Smooth muscle cell (in vitro differentiated cells): ENCODE results near the gene SCFD2. TPM values are rescaled to one million over a fixed set of nuclear protein-coding genes. Genes with fewer than 3 reads are reported as not detected.

ENCODE experiments used
- DNase-seq: peaks from one replicate; lab custom pipeline; 2025; ENCODE audit not compliant: unreplicated experiment; lab: John Stamatoyannopoulos, UW
- H2AFZ ChIP-seq: fragments of 200-600 bp; sonication (generic); 2 replicates; pipeline ENCODE4 v1.6.0; 2016; ENCODE audit warnings: antibody characterized with exemption, low read depth, mild to moderate bottlenecking
- H3F3A ChIP-seq: fragments of 200-600 bp; sonication (generic); 2 replicates; pipeline ENCODE4 v1.6.0; 2017; ENCODE audit warnings: antibody characterized with exemption, low read depth
- H3K27ac ChIP-seq: fragments of 200-600 bp; sonication (generic); 2 replicates; pipeline ENCODE4 v1.5.1; 2016; ENCODE audit warnings: low read depth, mild to moderate bottlenecking
- H3K27me3 ChIP-seq: fragments of 200-600 bp; sonication (generic); 2 replicates; pipeline ENCODE4 v1.6.1; 2016; ENCODE audit warnings: low read depth, mild to moderate bottlenecking
- H3K36me3 ChIP-seq: fragments of 200-600 bp; sonication (generic); 2 replicates; pipeline ENCODE4 v1.5.1; 2016; ENCODE audit warnings: low read depth
- H3K4me1 ChIP-seq: fragments of 200-600 bp; sonication (generic); 2 replicates; pipeline ENCODE4 v1.5.1; 2016; ENCODE audit warnings: low read depth
- H3K4me2 ChIP-seq: fragments of 200-600 bp; sonication (generic); 2 replicates; pipeline ENCODE4 v1.6.0; 2016; ENCODE audit warnings: mild to moderate bottlenecking
- H3K4me3 ChIP-seq: fragments of 200-600 bp; sonication (generic); 2 replicates; pipeline ENCODE4 v1.5.1; 2016; ENCODE audit warnings: mild to moderate bottlenecking
- H3K79me2 ChIP-seq: fragments of 200-600 bp; sonication (generic); 2 replicates; pipeline ENCODE4 v1.6.0; 2016; ENCODE audit warnings: low read depth, mild to moderate bottlenecking
- H3K9ac ChIP-seq: fragments of 200-600 bp; sonication (generic); 2 replicates; pipeline ENCODE4 v1.6.0; 2016; ENCODE audit warnings: low read depth
- H3K9me3 ChIP-seq: fragments of 200-600 bp; sonication (generic); replicated peaks from 2 replicates; pipeline ENCODE4 v1.5.1; 2016; ENCODE audit warnings: low read depth
- H4K20me1 ChIP-seq: fragments of 200-600 bp; sonication (generic); 2 replicates; pipeline ENCODE4 v1.6.0; 2016; ENCODE audit warnings: low read depth
- CTCF ChIP-seq: fragments of 200-600 bp; sonication (generic); IDR thresholded peaks from 2 replicates; pipeline ENCODE4 v1.5.1; 2017; ENCODE audit warnings: borderline replicate concordance, mild to moderate bottlenecking, antibody characterized with exemption; ENCODE audit not compliant: insufficient read depth, poor library complexity, severe bottlenecking
- WGBS: methylation state at CpG from one replicate; pipeline ENCODE4 v1.1.7; 2016; ENCODE audit warnings: low lambda C conversion rate; 5-methylcytosine and 5-hydroxymethylcytosine counted together
- polyA plus RNA-seq: library from polyadenylated mRNA; unstranded; fragments of >200 nt; fragmentation: Nextera tagmentation; extraction: Ambion mirVana; gene quantifications from 2 replicates; pipeline ENCODE4 v1.2.1, GENCODE V29; 2016
- total RNA-seq: library from RNA; depleted of rRNA; stranded (reverse); fragments of >200 nt; gene quantifications from 2 replicates; pipeline ENCODE4 v1.2.3, GENCODE V29; 2014

The SCFD2 gene
- total and polyA plus RNA-seq, 2 experiments from 2014 or later, result 7.8 to 11.4 TPM

- Histone ChIP-seq H3K9ac (no peak overlapping the region), H3K27me3 (no peaks in the 10 kb centered on the region), H3K4me1 (no peaks in the 10 kb centered on the region), H3K79me2 (no peaks in the 10 kb centered on the region), H3K4me2 (no peak overlapping the region), H3F3A (no peaks in the 10 kb centered on the region), H4K20me1 (no peaks in the 10 kb centered on the region), H3K4me3 (no peak overlapping the region), H3K36me3 (no peaks in the 10 kb centered on the region), H2AFZ (no peak overlapping the region), H3K9me3 (no peaks in the 10 kb centered on the region), H3K27ac (no peak overlapping the region)
- WGBS, result 92% methylated on average over 2 of the region's 2 CpGs
- no peak for TF ChIP-seq CTCF
- DNase-seq, result no peak
These were observed 360.7 kb downstream of the SCFD2 start for GRCh38 chr4:53005149-53005546.

GRCh38 chr4:53004497-53005148 lies 361.2 kb downstream of the SCFD2 start:
- no peak for TF ChIP-seq CTCF

GRCh38 chr4:53003959-53004358 lies 361.9 kb downstream of the SCFD2 start:
- DNase-seq, result no peak
- Histone ChIP-seq H3F3A (no peaks in the 10 kb centered on the region), H4K20me1 (no peaks in the 10 kb centered on the region), H3K4me1 (no peaks in the 10 kb centered on the region), H3K27ac (no peak overlapping the region), H3K79me2 (no peaks in the 10 kb centered on the region), H2AFZ (no peak overlapping the region), H3K4me2 (no peak overlapping the region), H3K9me3 (no peaks in the 10 kb centered on the region), H3K27me3 (no peaks in the 10 kb centered on the region), H3K4me3 (no peak overlapping the region), H3K36me3 (no peaks in the 10 kb centered on the region), H3K9ac (no peak overlapping the region)
- 85% methylated on average over 3 of the region's 3 CpGs for WGBS
- no peak for TF ChIP-seq CTCF

More at GRCh38 chr4:53004497-53005148, 361.2 kb downstream of the SCFD2 start:
- Histone ChIP-seq H3K9me3 (no peaks in the 10 kb centered on the region), H3K4me3 (no peak overlapping the region), H3F3A (no peaks in the 10 kb centered on the region), H3K4me2 (no peak overlapping the region), H3K27ac (no peak overlapping the region), H3K4me1 (no peaks in the 10 kb centered on the region), H3K27me3 (no peaks in the 10 kb centered on the region), H3K79me2 (no peaks in the 10 kb centered on the region), H2AFZ (no peak overlapping the region), H4K20me1 (no peaks in the 10 kb centered on the region), H3K36me3 (no peaks in the 10 kb centered on the region), H3K9ac (no peak overlapping the region)
- DNase-seq, result no peak
- 98% methylated on average over 10 of the region's 10 CpGs for WGBS

- Histone ChIP-seq H3K9me3 (no peaks in the 10 kb centered on the region), H3F3A (peaks cover 6% of the 10 kb centered on the region), H3K9ac (no peak overlapping the region), H3K27me3 (no peaks in the 10 kb centered on the region), H4K20me1 (no peaks in the 10 kb centered on the region), H3K4me1 (peaks cover 16% of the 10 kb centered on the region), H3K79me2 (no peaks in the 10 kb centered on the region), H2AFZ (no peak overlapping the region), H3K4me2 (no peak overlapping the region), H3K4me3 (no peak overlapping the region), H3K27ac (no peak overlapping the region), H3K36me3 (no peaks in the 10 kb centered on the region)
- WGBS, result 94% methylated on average over 6 of the region's 6 CpGs
- no peak for DNase-seq
- no peak for TF ChIP-seq CTCF
These were observed 365.3 kb downstream of the SCFD2 start for GRCh38 chr4:53000560-53000959.
